ENCODE data around the gene KHSRP. TPM values are rescaled to one million over a fixed set of nuclear protein-coding genes. Genes with fewer than 3 reads are reported as not detected.

The KHSRP gene
- total RNA-seq, 2 experiments from 2014 or later = 290 to 296 TPM

- intact Hi-C loops (cut with micrococcal nuclease) = loop anchor here (1.0 to 5.0 kb wide), 11 partner anchors 22 to 555 kb away; partner anchors contain the start of genes CLPP, DENND1C, GPR108 and GTF2F1
- CTCF ChIA-PET = interaction anchor here (1.0 kb wide), 1 partner anchor 22 kb away, joined by 3 read pairs; the partner anchor contains the start of gene DENND1C
- H3K4me3 Mint-ChIP-seq = peak within 1 kb of the TSS; percentile 90
Measured at GRCh38 chr19:6459262-6460098, 34.9 kb upstream of the KHSRP start, which contains the start of gene SLC25A23. TSS of gene SLC25A23 (minus strand) at chr19:6459792. CDS start at chr19:6459628, 164 bp downstream.

DNA sequence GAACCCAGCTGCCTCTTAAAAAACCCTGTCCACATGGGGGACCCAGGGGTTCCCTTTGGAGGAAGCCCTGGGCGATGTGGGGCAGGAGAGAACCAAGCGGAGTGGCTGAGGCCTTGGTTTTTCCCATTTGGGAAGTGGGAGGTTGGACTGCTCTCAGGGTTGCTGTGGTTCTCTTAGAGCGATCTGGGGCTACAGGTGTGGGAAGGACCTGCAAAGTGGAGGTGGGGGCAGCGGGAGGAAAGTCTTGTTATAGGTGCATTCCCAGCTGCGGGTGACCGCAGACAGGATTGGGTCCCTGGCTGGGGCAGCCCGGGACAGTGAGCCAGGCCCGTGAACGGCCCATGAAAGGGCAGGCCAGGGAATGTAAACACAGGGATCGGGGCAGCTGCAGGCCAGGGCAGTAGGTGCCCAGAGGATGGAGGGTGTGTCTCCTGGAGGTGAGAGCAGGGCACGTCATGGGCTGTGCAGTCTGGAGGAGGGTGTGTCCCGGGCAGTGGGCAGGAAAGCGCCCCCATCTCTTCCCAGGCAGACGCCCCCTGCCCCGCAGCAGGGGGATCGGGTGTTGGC is 34.2 kb upstream of the KHSRP start:
- H3K27me3 Mint-ChIP-seq (ENCODE audit: low read depth) = no peaks in the 10 kb centered on the region
- CTCF ChIA-PET = interaction anchor here (1.0 kb wide), 1 partner anchor 23 kb away, joined by 3 read pairs; the partner anchor contains the start of gene DENND1C
- no peak overlapping the region for H3K27ac Mint-ChIP-seq
- no peak for DNase-seq
- H3K4me3 Mint-ChIP-seq = peak overlapping the region; percentile 67
- peaks cover 25% of the 10 kb centered on the region for H3K36me3 Mint-ChIP-seq (ENCODE audit: low read depth)
- H3K4me1 Mint-ChIP-seq (ENCODE audit: low read depth) = peaks cover 12% of the 10 kb centered on the region
- peaks cover 19% of the 10 kb centered on the region for H3K9me3 Mint-ChIP-seq
- intact Hi-C loops (cut with micrococcal nuclease) = no loop called here

More at GRCh38 chr19:6459262-6460098, 34.9 kb upstream of the KHSRP start, which contains the start of gene SLC25A23:
- Mint-ChIP-seq H3K9me3 (peaks cover 13% of the 10 kb centered on the region), H3K36me3 (ENCODE audit: low read depth) (peaks cover 18% of the 10 kb centered on the region), H3K27ac (peak within 1 kb of the TSS; percentile 78), H3K27me3 (ENCODE audit: low read depth) (no peaks in the 10 kb centered on the region), H3K4me1 (ENCODE audit: low read depth) (peaks cover 15% of the 10 kb centered on the region)
- DNase-seq = peak; percentile 68

- peaks cover 21% of the 10 kb centered on the region for H3K9me3 Mint-ChIP-seq
- peaks cover 11% of the 10 kb centered on the region for H3K4me1 Mint-ChIP-seq (ENCODE audit: low read depth)
- intact Hi-C loops (cut with micrococcal nuclease) = no loop called here
- peak overlapping the region; percentile 67 for H3K4me3 Mint-ChIP-seq
- peaks cover 32% of the 10 kb centered on the region for H3K36me3 Mint-ChIP-seq (ENCODE audit: low read depth)
- DNase-seq = no peak
- CTCF ChIA-PET = no interaction called here
- no peak overlapping the region for H3K27ac Mint-ChIP-seq
- H3K27me3 Mint-ChIP-seq (ENCODE audit: low read depth) = no peaks in the 10 kb centered on the region
Measured at GRCh38 chr19:6457958-6458694, 33.5 kb upstream of the KHSRP start.

DNA sequence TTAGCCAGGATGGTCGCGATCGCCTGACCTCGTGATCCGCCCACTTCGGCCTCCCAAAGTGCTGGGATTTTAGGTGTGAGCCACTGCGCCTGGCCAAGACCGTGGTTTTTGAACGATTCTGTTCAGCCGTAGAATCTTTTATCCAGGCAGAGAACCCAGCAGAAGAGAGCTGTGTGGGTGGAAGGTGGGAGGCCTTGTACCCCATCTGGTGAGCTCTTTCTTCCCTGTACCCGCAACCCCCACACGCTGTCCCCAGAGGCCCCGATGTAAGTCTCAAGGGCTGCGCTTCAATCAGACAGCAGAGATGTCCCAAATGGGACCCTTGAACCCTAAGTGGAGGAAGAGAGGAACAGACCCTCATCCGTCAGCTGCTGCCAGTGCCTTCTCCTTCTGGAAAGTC is 31.3 kb upstream of the KHSRP start:
- H3K4me1 Mint-ChIP-seq (ENCODE audit: low read depth) = peaks cover 11% of the 10 kb centered on the region
- peaks cover 37% of the 10 kb centered on the region for H3K36me3 Mint-ChIP-seq (ENCODE audit: low read depth)
- no peak overlapping the region for H3K27ac Mint-ChIP-seq
- no peak for DNase-seq
- no peaks in the 10 kb centered on the region for H3K27me3 Mint-ChIP-seq (ENCODE audit: low read depth)
- peaks cover 21% of the 10 kb centered on the region for H3K9me3 Mint-ChIP-seq
- no peak overlapping the region for H3K4me3 Mint-ChIP-seq
- CTCF ChIA-PET = interaction anchor here (0.5 to 0.6 kb wide), 2 partner anchors 42 to 73 kb away, joined by 3 to 4 read pairs; no protein-coding TSS in a partner anchor
- intact Hi-C loops (cut with micrococcal nuclease) = no loop called here

DNA sequence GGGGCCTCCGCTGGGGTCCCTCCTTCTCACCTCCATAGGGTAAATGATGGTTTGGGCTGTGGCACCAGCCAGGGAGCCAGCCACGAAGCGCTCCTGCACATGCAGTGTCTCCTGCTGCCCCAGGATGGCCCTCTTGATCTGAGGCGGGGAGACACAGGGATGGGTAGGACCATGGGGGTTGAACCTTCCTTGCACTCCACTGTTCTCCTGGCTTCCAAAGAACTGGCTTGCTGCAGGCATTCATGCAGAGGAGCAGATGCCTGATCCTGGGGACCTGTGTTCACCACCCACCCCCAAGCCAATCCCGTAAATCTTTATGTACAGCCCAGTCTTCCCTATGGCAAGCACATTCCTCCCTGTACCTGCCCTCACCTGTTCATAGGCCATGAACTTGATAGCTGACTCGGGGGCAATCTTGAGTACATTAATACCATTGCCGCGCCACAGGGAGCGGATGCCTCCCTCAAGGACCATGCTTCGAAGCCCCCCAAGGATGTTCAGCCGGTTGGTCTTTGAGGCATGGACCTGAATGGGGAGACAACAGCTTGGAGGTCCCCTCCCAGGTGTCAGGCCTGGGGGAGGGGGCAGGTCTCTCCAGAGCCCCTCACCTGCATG is 29.4 kb upstream of the KHSRP start:
- Mint-ChIP-seq H3K9me3 (peaks cover 21% of the 10 kb centered on the region), H3K27me3 (ENCODE audit: low read depth) (no peaks in the 10 kb centered on the region), H3K27ac (no peak overlapping the region), H3K4me1 (ENCODE audit: low read depth) (peaks cover 6% of the 10 kb centered on the region), H3K36me3 (ENCODE audit: low read depth) (peaks cover 37% of the 10 kb centered on the region), H3K4me3 (no peak overlapping the region)
- DNase-seq = no peak
- CTCF ChIA-PET = no interaction called here
- intact Hi-C loops (cut with micrococcal nuclease) = no loop called here

GRCh38 chr19:6452899-6453298 is 28.3 kb upstream of the KHSRP start:
- no peaks in the 10 kb centered on the region for H3K4me1 Mint-ChIP-seq (ENCODE audit: low read depth)
- no peak for DNase-seq
- H3K9me3 Mint-ChIP-seq = peaks cover 21% of the 10 kb centered on the region
- no peaks in the 10 kb centered on the region for H3K27me3 Mint-ChIP-seq (ENCODE audit: low read depth)
- CTCF ChIA-PET = no interaction called here
- H3K4me3 Mint-ChIP-seq = no peak overlapping the region
- peaks cover 37% of the 10 kb centered on the region for H3K36me3 Mint-ChIP-seq (ENCODE audit: low read depth)
- intact Hi-C loops (cut with micrococcal nuclease) = no loop called here
- H3K27ac Mint-ChIP-seq = no peak overlapping the region

GRCh38 chr19:6452223-6452614 is 27.6 kb upstream of the KHSRP start:
- no peak overlapping the region for H3K27ac Mint-ChIP-seq
- no peaks in the 10 kb centered on the region for H3K4me1 Mint-ChIP-seq (ENCODE audit: low read depth)
- H3K27me3 Mint-ChIP-seq (ENCODE audit: low read depth) = no peaks in the 10 kb centered on the region
- no peak for DNase-seq
- CTCF ChIA-PET = interaction anchor here (1.2 kb wide), 1 partner anchor 114 kb away, joined by 3 read pairs; no protein-coding TSS in a partner anchor
- intact Hi-C loops (cut with micrococcal nuclease) = no loop called here
- peaks cover 21% of the 10 kb centered on the region for H3K9me3 Mint-ChIP-seq
- no peak overlapping the region for H3K4me3 Mint-ChIP-seq
- H3K36me3 Mint-ChIP-seq (ENCODE audit: low read depth) = peaks cover 37% of the 10 kb centered on the region

- no peak for DNase-seq
- intact Hi-C loops (cut with micrococcal nuclease) = no loop called here
Measured at GRCh38 chr19:6451583-6452222, 27.1 kb upstream of the KHSRP start.

DNA sequence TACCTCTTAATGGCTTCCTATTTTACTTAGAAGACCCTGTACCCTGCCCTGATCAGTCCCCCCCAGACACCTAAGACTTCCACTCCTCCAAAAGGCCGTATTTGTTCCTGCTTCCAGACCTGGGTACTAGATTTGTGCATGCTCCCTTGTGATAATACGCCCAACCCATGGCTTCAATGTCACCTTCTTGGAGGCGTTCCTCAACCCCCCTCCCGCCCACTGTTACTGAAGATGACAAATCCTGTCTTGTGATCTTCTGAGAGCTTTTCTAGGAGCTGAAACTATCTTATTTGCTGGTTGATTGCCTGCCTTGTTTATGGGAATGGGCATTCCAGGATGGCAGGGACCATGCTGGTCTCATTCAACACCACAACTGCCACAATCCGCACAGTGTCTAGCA is 25.6 kb upstream of the KHSRP start:
- Mint-ChIP-seq H3K4me3 (no peak overlapping the region), H3K9me3 (peaks cover 13% of the 10 kb centered on the region), H3K4me1 (ENCODE audit: low read depth) (no peaks in the 10 kb centered on the region), H3K36me3 (ENCODE audit: low read depth) (peaks cover 33% of the 10 kb centered on the region), H3K27me3 (ENCODE audit: low read depth) (no peaks in the 10 kb centered on the region), H3K27ac (no peak overlapping the region)
- CTCF ChIA-PET = interaction anchor here (1.1 kb wide), 1 partner anchor 13 kb away, joined by 3 read pairs; no protein-coding TSS in a partner anchor
- DNase-seq = no peak
- intact Hi-C loops (cut with micrococcal nuclease) = no loop called here

More at GRCh38 chr19:6451583-6452222, 27.1 kb upstream of the KHSRP start:
- peaks cover 21% of the 10 kb centered on the region for H3K9me3 Mint-ChIP-seq
- H3K27ac Mint-ChIP-seq = no peak overlapping the region
- CTCF ChIA-PET = interaction anchor here (1.2 kb wide), 1 partner anchor 113 kb away, joined by 3 read pairs; no protein-coding TSS in a partner anchor
- H3K4me3 Mint-ChIP-seq = no peak overlapping the region
- no peaks in the 10 kb centered on the region for H3K4me1 Mint-ChIP-seq (ENCODE audit: low read depth)
- no peaks in the 10 kb centered on the region for H3K27me3 Mint-ChIP-seq (ENCODE audit: low read depth)
- peaks cover 39% of the 10 kb centered on the region for H3K36me3 Mint-ChIP-seq (ENCODE audit: low read depth)

GRCh38 chr19:6448045-6448444 is 23.4 kb upstream of the KHSRP start:
- Mint-ChIP-seq H3K27me3 (ENCODE audit: low read depth) (no peaks in the 10 kb centered on the region), H3K4me3 (no peak overlapping the region), H3K27ac (no peak overlapping the region), H3K4me1 (ENCODE audit: low read depth) (no peaks in the 10 kb centered on the region), H3K36me3 (ENCODE audit: low read depth) (peaks cover 12% of the 10 kb centered on the region), H3K9me3 (no peaks in the 10 kb centered on the region)
- intact Hi-C loops (cut with micrococcal nuclease) = no loop called here
- DNase-seq = no peak
- CTCF ChIA-PET = interaction anchor here (0.6 kb wide), 1 partner anchor 50 kb away, joined by 3 read pairs; no protein-coding TSS in a partner anchor

DNA sequence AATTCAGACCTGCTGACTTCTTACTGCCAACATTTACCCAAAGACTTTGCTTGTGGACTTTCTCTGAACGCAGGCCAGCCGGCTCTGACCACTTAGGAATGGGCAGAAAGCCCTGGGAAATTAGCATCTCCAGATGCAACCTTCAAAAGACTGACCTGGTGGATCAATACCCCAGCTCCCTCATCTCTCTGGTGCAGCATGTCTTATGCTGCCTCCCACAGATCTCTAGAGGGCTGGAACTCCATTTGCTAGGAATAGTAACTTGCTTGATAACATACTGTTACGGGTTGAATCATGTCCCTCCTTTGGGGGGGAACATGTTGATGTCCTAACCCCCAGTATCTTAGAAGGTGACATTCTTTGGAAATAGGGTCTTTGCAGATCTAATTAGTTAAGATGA is 21.8 kb upstream of the KHSRP start:
- intact Hi-C loops (cut with micrococcal nuclease) = no loop called here
- no peak for DNase-seq
- no peaks in the 10 kb centered on the region for H3K27me3 Mint-ChIP-seq (ENCODE audit: low read depth)
- H3K9me3 Mint-ChIP-seq = no peaks in the 10 kb centered on the region
- no peak overlapping the region for H3K27ac Mint-ChIP-seq
- no peak overlapping the region for H3K4me3 Mint-ChIP-seq
- CTCF ChIA-PET = no interaction called here
- no peaks in the 10 kb centered on the region for H3K4me1 Mint-ChIP-seq (ENCODE audit: low read depth)
- H3K36me3 Mint-ChIP-seq (ENCODE audit: low read depth) = peaks cover 8% of the 10 kb centered on the region
